NB4 (cell line): ENCODE data around the gene OTOP2.

Experiments
- CTCF ChIP-seq: IDR thresholded peaks from one replicate; pipeline ENCODE4 v1.5.1; 2012; ENCODE audit warnings: low read depth, low read length
- MYC ChIP-seq: IDR thresholded peaks from 2 replicates; pipeline ENCODE4 v1.6.1; 2011; ENCODE audit warnings: low read depth, low read length
- POLR2A ChIP-seq: IDR thresholded peaks from 2 replicates; pipeline ENCODE4 v1.6.1; 2011; ENCODE audit warnings: mild to moderate bottlenecking; ENCODE audit not compliant: insufficient read length; ENCODE audit errors: extremely low read depth
- TF ChIP-seq, protein P1 (sequence below): IDR thresholded peaks from 2 replicates; pipeline ENCODE4 v1.6.1; 2011; ENCODE audit warnings: low read depth, low read length

- no peak for TF ChIP-seq POLR2A
- TF ChIP-seq CTCF, result no peak
- TF ChIP-seq MYC, result no peak
- TF ChIP-seq, protein P1, sequence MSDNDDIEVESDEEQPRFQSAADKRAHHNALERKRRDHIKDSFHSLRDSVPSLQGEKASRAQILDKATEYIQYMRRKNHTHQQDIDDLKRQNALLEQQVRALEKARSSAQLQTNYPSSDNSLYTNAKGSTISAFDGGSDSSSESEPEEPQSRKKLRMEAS, result no peak
These were observed 30.8 kb downstream of the OTOP2 start for GRCh38 chr17:74954665-74955421.
